Adrenal gland (tissue), 12 donors: ENCODE data around the gene ABLIM1. TPM values are rescaled to one million over a fixed set of nuclear protein-coding genes. Genes with fewer than 3 reads are reported as not detected.

Source experiments
- DNase-seq, 7 donors: peaks; one replicate each; pipeline ENCODE4 v3.0.0-alpha.2; 2019 to 2020
- H3K27ac ChIP-seq, 5 donors: fragments of 200-600 bp; sonication (generic) in 4 of 5; 1 replicate in 3 of 5; 2 replicates in 2 of 5; pipeline versions ENCODE4 v1.5.1 to v1.8.0; 2016 to 2020; ENCODE audit warnings: mild to moderate bottlenecking in 1 of 5
- H3K27me3 ChIP-seq: fragments of 200-600 bp; 2 replicates; pipeline ENCODE4 v1.8.0; 2021
- H3K36me3 ChIP-seq, 2 donors: fragments of 200-600 bp; replicated peaks in 1 of 2; 1 replicate in 1 of 2; 2 replicates in 1 of 2; pipeline versions ENCODE4 v1.5.1 to v1.8.0; 2018 to 2022
- H3K4me1 ChIP-seq, 2 donors: fragments of 200-600 bp; replicated peaks in 1 of 2; 1 replicate in 1 of 2; 2 replicates in 1 of 2; pipeline versions ENCODE4 v1.5.1 to v1.8.0; 2018 to 2021
- H3K4me3 ChIP-seq, 4 donors: fragments of 200-600 bp; sonication (generic) in 3 of 4; one replicate each; pipeline ENCODE4 v1.5.1; 2016 to 2018
- H3K9me3 ChIP-seq, 3 donors: fragments of 200-600 bp; sonication (generic) in 1 of 3; replicated peaks in 1 of 3; 1 replicate in 2 of 3; 2 replicates in 1 of 3; pipeline versions ENCODE4 v1.5.1 to v1.8.0; 2016 to 2021
- CTCF ChIP-seq, 6 experiments: fragments of 450-650 bp in 4 of 6; fragments of 200-600 bp in 2 of 6; sonication (generic) in 1 of 6; IDR thresholded peaks; 1 replicate in 5 of 6; 2 replicates in 1 of 6; pipeline versions ENCODE4 v1.5.1 to v1.8.0; 2016 to 2021; ENCODE audit warnings: antibody characterized with exemption in 6 of 6, mild to moderate bottlenecking in 2 of 6, moderate library complexity in 1 of 6
- POLR2A ChIP-seq, 2 donors: fragments of 450-650 bp; IDR thresholded peaks; one replicate each; pipeline ENCODE4 v1.6.1; 2017; ENCODE audit warnings: antibody characterized with exemption in 2 of 2, mild to moderate bottlenecking in 2 of 2, moderate library complexity in 1 of 2
- WGBS, 4 donors: extraction: QIAGEN DNeasy Blood & Tissue Kit in 2 of 4; methylation state at CpG; one replicate each; pipeline versions ENCODE4 v1.1.5 to v1.1.7; 2013 to 2017; 5-methylcytosine and 5-hydroxymethylcytosine counted together
- intact Hi-C, 2 donors: fragments of 100-400 bp; cut with DNase I; formaldehyde crosslinking; loops; one replicate each; pipeline versions ENCODE4 v1.14.1 to v1.15.0; 2022 to 2023
- polyA plus RNA-seq, 3 donors: library from polyadenylated mRNA; stranded (reverse); fragments of 200-250 nt in 2 of 3; fragments of 350-450 nt in 1 of 3; fragmentation: Illumina TruSeq in 1 of 3; extraction: RNeasy Lipid Tissue Mini Kit (QIAGEN cat#74804) in 1 of 3; gene quantifications; one replicate each; pipeline ENCODE4 v1.2.3, GENCODE V29; 2013 to 2014
- total RNA-seq, 9 donors: library from RNA; depleted of rRNA in 4 of 9; stranded (reverse); fragments of >200 nt in 4 of 9; fragments of 120-200 nt in 1 of 9; fragmentation: NEBNext Ultra II Directional in 1 of 9; extraction: Animal tissue kit (Norgen Biotek cat#: 25700) in 1 of 9; gene quantifications; one replicate each; pipeline versions ENCODE4 v1.1.0 to v1.2.4, GENCODE V29; 2013 to 2023
- donor health status: healthy with polysubstance abuse.
- donor health status: Bipolar disorder and iron deficiency.
- donor health status: DM: yes; HTN: yes; CAD: no.
- donor health status: DM: no; HTN: no; CAD: no.
- donor health status: DM: no; HTN: no; CAD: no.
- donor health status: DM: yes; HTN: yes; CAD: no.

Gene ABLIM1
- total and polyA plus RNA-seq, 12 donors: 7.9 to 430 (median 185) TPM

GRCh38 chr10:114395366-114396022 lies 262.6 kb downstream of the ABLIM1 start:
- no peak overlapping the region for H3K4me3 ChIP-seq
- peaks cover 7% of the 10 kb centered on the region for H3K27me3 ChIP-seq
- TF ChIP-seq CTCF (IDR thresholded peaks at IDR 0.05): no peak
- no peak for TF ChIP-seq POLR2A (IDR thresholded peaks at IDR 0.05)
- H3K36me3 ChIP-seq: no peaks in the 10 kb centered on the region
- 66 to 93% (median 77%) methylated on average over 3 to 6 of the region's 6 CpGs for WGBS, 4 donors
- H3K9me3 ChIP-seq: no peaks in the 10 kb centered on the region
- no peaks in the 10 kb centered on the region for H3K4me1 ChIP-seq
- H3K27ac ChIP-seq: no peak overlapping the region
- DNase-seq: no peak
- intact Hi-C loops: no loop called here

DNA sequence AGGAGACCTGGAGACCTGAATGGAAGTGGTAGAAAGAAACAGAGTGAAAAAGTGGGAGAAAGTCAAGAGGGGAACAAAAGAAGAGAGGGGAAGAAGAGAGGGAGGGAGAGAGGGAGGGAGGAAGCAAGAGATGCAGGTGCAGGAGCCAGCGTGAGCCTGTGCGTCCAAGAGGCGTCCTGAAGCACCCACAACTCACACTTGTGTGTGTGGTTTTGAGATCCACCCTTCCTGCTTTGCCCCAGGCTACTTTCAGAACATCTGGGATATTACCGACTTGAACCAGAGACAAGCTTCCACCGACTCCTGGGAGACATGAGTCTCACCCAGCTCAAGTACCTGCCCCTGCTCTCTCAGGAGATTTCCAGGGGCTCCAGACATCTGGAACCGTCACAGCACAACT lies 263.5 kb downstream of the ABLIM1 start:
- Histone ChIP-seq H3K4me1 (no peaks in the 10 kb centered on the region), H3K27ac (no peak overlapping the region), H3K4me3 (no peak overlapping the region), H3K9me3 (no peaks in the 10 kb centered on the region), H3K27me3 (peaks cover 7% of the 10 kb centered on the region), H3K36me3 (no peaks in the 10 kb centered on the region)
- DNase-seq: no peak
- 65 to 80% (median 72%) methylated on average over 4 to 6 of the region's 6 CpGs for WGBS, 4 donors
- intact Hi-C loops: no loop called here
- TF ChIP-seq POLR2A (IDR thresholded peaks at IDR 0.05): no peak
- no peak for TF ChIP-seq CTCF (IDR thresholded peaks at IDR 0.05)

GRCh38 chr10:114393886-114394285 lies 264.2 kb downstream of the ABLIM1 start:
- Histone ChIP-seq H3K27ac (no peak overlapping the region), H3K9me3 (no peaks in the 10 kb centered on the region), H3K36me3 (no peaks in the 10 kb centered on the region), H3K4me1 (no peaks in the 10 kb centered on the region), H3K4me3 (no peak overlapping the region), H3K27me3 (peaks cover 7% of the 10 kb centered on the region)
- no peak for DNase-seq
- intact Hi-C loops: no loop called here
- TF ChIP-seq POLR2A (IDR thresholded peaks at IDR 0.05) (no peak), CTCF (IDR thresholded peaks at IDR 0.05) (no peak)
- WGBS, 4 donors: 78 to 90% (median 82%) methylated on average over 3 to 7 of the region's 7 CpGs

- TF ChIP-seq POLR2A (IDR thresholded peaks at IDR 0.05) (no peak), CTCF (IDR thresholded peaks at IDR 0.05) (no peak)
- Histone ChIP-seq H3K9me3 (no peaks in the 10 kb centered on the region), H3K27me3 (peaks cover 7% of the 10 kb centered on the region), H3K4me1 (no peaks in the 10 kb centered on the region), H3K4me3 (no peak overlapping the region), H3K27ac (no peak overlapping the region), H3K36me3 (no peaks in the 10 kb centered on the region)
- intact Hi-C loops: no loop called here
- no peak for DNase-seq
- 60 to 70% (median 63%) methylated on average over 11 of the region's 11 CpGs for WGBS, 4 donors
These were observed 264.6 kb downstream of the ABLIM1 start for GRCh38 chr10:114393482-114393881.
